Lower leg skin (tissue), 4 donors: ENCODE measurements around the gene DYRK1A. TPM values are rescaled to one million over a fixed set of nuclear protein-coding genes. Genes with fewer than 3 reads are reported as not detected.

Experiments used
- DNase-seq, 2 donors: peaks; one replicate each; pipeline ENCODE4 v3.0.0-alpha.2; 2019; ENCODE audit warnings: low spot score in 2 of 2
- H3K4me3 ChIP-seq: fragments of 200-600 bp; sonication (generic); 2 replicates; pipeline ENCODE4 v1.5.1; 2017; ENCODE audit warnings: mild to moderate bottlenecking, low read depth; ENCODE audit not compliant: poor library complexity, severe bottlenecking
- CTCF ChIP-seq, 3 donors: fragments of 450-650 bp; IDR thresholded peaks; one replicate each; pipeline ENCODE4 v1.5.1; 2016; ENCODE audit warnings: antibody characterized with exemption in 3 of 3, mild to moderate bottlenecking in 3 of 3, moderate library complexity in 2 of 3
- POLR2A ChIP-seq, 2 donors: fragments of 450-650 bp; IDR thresholded peaks; one replicate each; pipeline ENCODE4 v1.6.1; 2016 to 2017; ENCODE audit warnings: antibody characterized with exemption in 2 of 2, mild to moderate bottlenecking in 1 of 2, moderate library complexity in 1 of 2
- WGBS, 2 donors: methylation state at CpG; one replicate each; pipeline ENCODE4 v1.1.5; 2018; 5-methylcytosine and 5-hydroxymethylcytosine counted together
- intact Hi-C: fragments of 100-400 bp; cut with DNase I; formaldehyde crosslinking; loops from one replicate; pipeline ENCODE4 v1.15.0; 2023; ENCODE audit warnings: low total_unique reads
- total RNA-seq, 4 donors: library from RNA; depleted of rRNA; stranded (reverse); fragments of >200 nt; gene quantifications; one replicate each; pipeline ENCODE4 v1.1.0, GENCODE V29; 2016

The DYRK1A gene
- total RNA-seq, 4 donors from 2014 or later = 60.2 to 97.8 (median 79.8) TPM

- DNase-seq = no peak
- no peak for TF ChIP-seq POLR2A (IDR thresholded peaks at IDR 0.05)
- TF ChIP-seq CTCF (IDR thresholded peaks at IDR 0.05) = no peak
- intact Hi-C loops = no loop called here
- no peak overlapping the region for H3K4me3 ChIP-seq
- 80 to 81% methylated on average over 6 of the region's 6 CpGs for WGBS, 2 donors
Observed at GRCh38 chr21:37571442-37571841, 204.9 kb downstream of the DYRK1A start.

- TF ChIP-seq POLR2A (IDR thresholded peaks at IDR 0.05) (no peak), CTCF (IDR thresholded peaks at IDR 0.05) (no peak)
- WGBS, 2 donors = 88 to 99% methylated on average over 6 of the region's 6 CpGs
- H3K4me3 ChIP-seq = no peak overlapping the region
- DNase-seq = peak in 1 of 2 donors; percentile 68
- intact Hi-C loops = no loop called here
Observed at GRCh38 chr21:37574316-37574715, 207.7 kb downstream of the DYRK1A start.

GRCh38 chr21:37574751-37575150 is 208.2 kb downstream of the DYRK1A start:
- no peak for TF ChIP-seq CTCF (IDR thresholded peaks at IDR 0.05)
- TF ChIP-seq POLR2A (IDR thresholded peaks at IDR 0.05) = no peak
- WGBS, 2 donors = 95 to 100% methylated on average over 7 of the region's 7 CpGs
- peak in 1 of 2 donors; percentile 46 for DNase-seq
- intact Hi-C loops = no loop called here
- no peak overlapping the region for H3K4me3 ChIP-seq

DNA sequence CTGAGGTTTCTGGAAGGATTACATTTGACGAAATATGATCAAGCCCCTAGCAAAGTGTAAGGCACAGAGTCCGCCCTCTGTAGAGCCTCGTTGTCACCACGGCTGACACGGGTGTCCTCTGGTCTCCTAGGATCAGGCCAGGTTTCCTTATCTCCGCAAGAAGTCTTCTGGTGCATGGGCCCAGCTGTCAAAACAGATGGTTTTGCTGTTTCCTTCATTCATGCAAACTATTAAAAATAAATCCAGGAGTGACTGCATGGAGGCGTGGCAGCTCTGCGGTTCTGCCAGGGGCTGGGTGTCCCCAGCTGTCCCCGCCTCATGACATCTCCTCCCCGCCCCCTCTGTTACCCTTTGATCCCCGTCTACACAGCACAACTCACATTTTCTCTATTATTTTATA is 209.0 kb downstream of the DYRK1A start:
- intact Hi-C loops = no loop called here
- 74 to 82% methylated on average over 11 of the region's 11 CpGs for WGBS, 2 donors
- TF ChIP-seq POLR2A (IDR thresholded peaks at IDR 0.05) (no peak), CTCF (IDR thresholded peaks at IDR 0.05) (no peak)
- peak in 1 of 2 donors; percentile 37 for DNase-seq
- no peak overlapping the region for H3K4me3 ChIP-seq

Other genes starting within 250 kb of the DYRK1A start
- gene VPS26C, start 99.4 kb upstream of the DYRK1A start, total RNA-seq = 10 to 100 TPM; 40.8 to 69.9 (median 49.2) TPM